Measurements from ENCODE around the gene TMEM131L.
A peak's percentile ranks its signal among the peaks of the same experiment; 100 is the strongest.

TMEM131L gene

DNA sequence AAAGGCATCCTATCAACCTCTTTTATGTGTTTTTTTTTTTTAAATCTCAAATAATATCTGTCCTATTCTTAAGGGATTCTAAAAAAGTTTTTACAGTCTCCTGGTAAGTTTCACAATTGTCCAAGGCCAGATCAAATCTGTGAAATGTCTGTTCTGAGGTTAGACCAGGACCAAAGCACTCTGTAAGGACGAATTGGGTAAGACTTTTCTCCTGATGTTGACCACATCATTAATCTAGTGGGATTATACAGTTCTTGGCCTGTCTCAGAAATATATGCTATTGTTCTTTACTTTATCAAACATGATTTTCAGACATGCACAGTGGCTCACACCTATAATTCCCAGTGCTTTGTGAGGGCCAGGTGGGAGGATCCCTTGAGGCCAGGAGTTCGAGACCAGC is 45.8 kb upstream of the TMEM131L start:
- H3K4me3 ChIP-seq (ENCODE audit: low read length, poor library complexity, severe bottlenecking), result no peak overlapping the region
- no peak for TF ChIP-seq EZH2phosphoT487 (IDR thresholded peaks at IDR 0.05; ENCODE audit: borderline replicate concordance)
- TF ChIP-seq, protein P1, sequence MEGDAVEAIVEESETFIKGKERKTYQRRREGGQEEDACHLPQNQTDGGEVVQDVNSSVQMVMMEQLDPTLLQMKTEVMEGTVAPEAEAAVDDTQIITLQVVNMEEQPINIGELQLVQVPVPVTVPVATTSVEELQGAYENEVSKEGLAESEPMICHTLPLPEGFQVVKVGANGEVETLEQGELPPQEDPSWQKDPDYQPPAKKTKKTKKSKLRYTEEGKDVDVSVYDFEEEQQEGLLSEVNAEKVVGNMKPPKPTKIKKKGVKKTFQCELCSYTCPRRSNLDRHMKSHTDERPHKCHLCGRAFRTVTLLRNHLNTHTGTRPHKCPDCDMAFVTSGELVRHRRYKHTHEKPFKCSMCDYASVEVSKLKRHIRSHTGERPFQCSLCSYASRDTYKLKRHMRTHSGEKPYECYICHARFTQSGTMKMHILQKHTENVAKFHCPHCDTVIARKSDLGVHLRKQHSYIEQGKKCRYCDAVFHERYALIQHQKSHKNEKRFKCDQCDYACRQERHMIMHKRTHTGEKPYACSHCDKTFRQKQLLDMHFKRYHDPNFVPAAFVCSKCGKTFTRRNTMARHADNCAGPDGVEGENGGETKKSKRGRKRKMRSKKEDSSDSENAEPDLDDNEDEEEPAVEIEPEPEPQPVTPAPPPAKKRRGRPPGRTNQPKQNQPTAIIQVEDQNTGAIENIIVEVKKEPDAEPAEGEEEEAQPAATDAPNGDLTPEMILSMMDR (conservative IDR thresholded peaks at IDR 0.05; ENCODE audit: low read length), result no peak
- no peaks in the 10 kb centered on the region for H3K27me3 ChIP-seq (ENCODE audit: insufficient read depth, low read length, poor library complexity, severe bottlenecking)
- no peaks in the 10 kb centered on the region for H3F3A ChIP-seq (ENCODE audit: low read depth)
- no peaks in the 10 kb centered on the region for H3K79me2 ChIP-seq (ENCODE audit: insufficient read depth, low read length)
- no peak overlapping the region for H3K4me2 ChIP-seq (ENCODE audit: low read depth, low read length, poor library complexity, severe bottlenecking)
- H2AFZ ChIP-seq (ENCODE audit: low read length), result no peak overlapping the region
- H4K20me1 ChIP-seq (ENCODE audit: insufficient read depth, low read length, poor library complexity, severe bottlenecking), result no peaks in the 10 kb centered on the region
- H3K9me2 ChIP-seq (replicated peaks; ENCODE audit: low read depth, low read length), result no peaks in the 10 kb centered on the region
- H3K9ac ChIP-seq (ENCODE audit: low read depth, low read length, poor library complexity, severe bottlenecking), result no peak overlapping the region
- no peaks in the 10 kb centered on the region for H3K9me3 ChIP-seq (ENCODE audit: insufficient read depth, low read depth, low read length)
- H3K4me1 ChIP-seq (ENCODE audit: insufficient read depth, low read length, poor library complexity, severe bottlenecking), result peaks cover 29% of the 10 kb centered on the region
- H3K36me3 ChIP-seq (ENCODE audit: insufficient read depth, low read length), result peaks cover 9% of the 10 kb centered on the region; the same call in 1 of the 2 replicates

DNA sequence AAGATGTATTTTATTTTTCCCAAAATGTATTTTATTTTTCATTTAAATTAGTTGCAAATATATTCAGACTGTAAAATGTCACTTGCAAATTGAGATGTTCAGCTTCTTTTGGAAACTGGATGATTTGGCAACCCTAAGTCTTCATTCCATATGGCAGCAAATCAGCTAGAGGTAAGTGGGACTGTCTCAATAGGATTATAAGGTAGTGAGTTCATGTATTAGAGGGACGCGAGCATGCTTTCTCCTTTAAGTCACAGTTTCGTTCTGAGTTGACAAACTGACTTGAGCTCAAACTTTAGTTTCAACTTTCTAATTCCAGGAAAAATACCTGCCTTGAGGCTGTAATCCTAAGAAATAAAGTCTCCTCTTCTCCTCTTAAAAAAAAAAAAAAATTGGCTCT is 44.2 kb upstream of the TMEM131L start:
- H3K9ac ChIP-seq (ENCODE audit: low read depth, low read length, poor library complexity, severe bottlenecking), result no peak overlapping the region
- TF ChIP-seq, protein P1 (conservative IDR thresholded peaks at IDR 0.05; ENCODE audit: low read length), result no peak
- no peak for TF ChIP-seq EZH2phosphoT487 (IDR thresholded peaks at IDR 0.05; ENCODE audit: borderline replicate concordance)
- no peak overlapping the region for H3K4me2 ChIP-seq (ENCODE audit: low read depth, low read length, poor library complexity, severe bottlenecking)
- H3K9me2 ChIP-seq (replicated peaks; ENCODE audit: low read depth, low read length), result no peaks in the 10 kb centered on the region
- no peaks in the 10 kb centered on the region for H4K20me1 ChIP-seq (ENCODE audit: insufficient read depth, low read length, poor library complexity, severe bottlenecking)
- H3K79me2 ChIP-seq (ENCODE audit: insufficient read depth, low read length), result no peaks in the 10 kb centered on the region
- peaks cover 3% of the 10 kb centered on the region; the same call in 1 of the 2 replicates for H3K36me3 ChIP-seq (ENCODE audit: insufficient read depth, low read length)
- no peak overlapping the region for H3K4me3 ChIP-seq (ENCODE audit: low read length, poor library complexity, severe bottlenecking)
- H3K9me3 ChIP-seq (ENCODE audit: insufficient read depth, low read depth, low read length), result no peaks in the 10 kb centered on the region
- H3K27me3 ChIP-seq (ENCODE audit: insufficient read depth, low read length, poor library complexity, severe bottlenecking), result no peaks in the 10 kb centered on the region
- H3F3A ChIP-seq (ENCODE audit: low read depth), result peaks cover 9% of the 10 kb centered on the region; the same call in 1 of the 2 replicates
- peaks cover 43% of the 10 kb centered on the region for H3K4me1 ChIP-seq (ENCODE audit: insufficient read depth, low read length, poor library complexity, severe bottlenecking)
- no peak overlapping the region for H2AFZ ChIP-seq (ENCODE audit: low read length)

DNA sequence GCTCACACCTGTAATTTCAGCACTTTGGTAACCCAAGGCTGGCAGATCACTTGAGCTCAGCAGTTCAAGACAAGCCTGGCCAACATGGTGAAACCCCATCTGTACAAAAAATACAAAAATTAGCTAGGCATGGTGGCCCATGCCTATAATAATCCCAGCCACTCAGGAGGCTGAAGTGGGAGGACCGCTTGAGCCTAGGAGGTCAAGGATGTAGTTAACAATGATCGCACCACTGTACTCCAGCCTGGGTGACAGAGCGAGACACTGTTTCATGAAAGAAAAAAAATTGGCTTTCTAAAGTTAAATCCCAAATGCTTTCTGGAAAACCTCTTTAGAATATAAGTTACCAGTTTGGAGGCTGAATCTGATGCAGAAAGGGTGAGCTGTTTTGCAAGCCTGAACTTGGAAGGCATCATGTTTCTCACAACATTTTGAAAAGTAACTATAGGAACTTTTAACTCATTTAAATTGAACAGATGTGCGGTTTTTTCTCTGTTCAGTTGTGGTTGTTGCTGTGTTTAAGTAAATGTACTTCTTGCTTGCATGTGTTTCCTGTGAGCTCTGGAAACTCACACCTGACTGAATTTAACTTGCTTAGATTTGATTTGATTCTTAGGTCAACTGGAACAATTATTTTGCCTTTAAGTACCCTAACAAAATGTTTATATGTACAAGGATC is 39.8 kb upstream of the TMEM131L start:
- Histone ChIP-seq H3K9me2 (replicated peaks; ENCODE audit: low read depth, low read length) (no peaks in the 10 kb centered on the region), H3K4me3 (ENCODE audit: low read length, poor library complexity, severe bottlenecking) (peak overlapping the region; percentile 30), H3K36me3 (ENCODE audit: insufficient read depth, low read length) (no peaks in the 10 kb centered on the region), H3K9ac (ENCODE audit: low read depth, low read length, poor library complexity, severe bottlenecking) (peak overlapping the region; percentile 50), H3K79me2 (ENCODE audit: insufficient read depth, low read length) (no peaks in the 10 kb centered on the region), H4K20me1 (ENCODE audit: insufficient read depth, low read length, poor library complexity, severe bottlenecking) (no peaks in the 10 kb centered on the region), H3K4me2 (ENCODE audit: low read depth, low read length, poor library complexity, severe bottlenecking) (peak overlapping the region; percentile 64), H3K9me3 (ENCODE audit: insufficient read depth, low read depth, low read length) (no peaks in the 10 kb centered on the region), H3K4me1 (ENCODE audit: insufficient read depth, low read length, poor library complexity, severe bottlenecking) (peaks cover 52% of the 10 kb centered on the region), H3K27me3 (ENCODE audit: insufficient read depth, low read length, poor library complexity, severe bottlenecking) (no peaks in the 10 kb centered on the region), H2AFZ (ENCODE audit: low read length) (no peak overlapping the region; the same call in 1 of the 2 replicates), H3F3A (ENCODE audit: low read depth) (peaks cover 9% of the 10 kb centered on the region; the same call in 1 of the 2 replicates)
- TF ChIP-seq EZH2phosphoT487 (IDR thresholded peaks at IDR 0.05; ENCODE audit: borderline replicate concordance), result no peak
- TF ChIP-seq, protein P1 (conservative IDR thresholded peaks at IDR 0.05; ENCODE audit: low read length), result no peak
